HL-60 (cell line): ENCODE data around the gene DENND6B.
A peak's percentile ranks its signal among the peaks of the same experiment; 100 is the strongest.

Experiments
- DNase-seq, 2 experiments: peaks; one replicate each; pipeline ENCODE4 v3.0.0-alpha.2; 2010 to 2020; ENCODE audit warnings: low read depth in 1 of 2, low spot score in 1 of 2
- H3K27ac ChIP-seq: fragments of 250-450 bp; sonication (Bioruptor Pico); replicated peaks from 2 replicates; pipeline ENCODE4 v1.5.1; 2020; ENCODE audit warnings: mild to moderate bottlenecking, moderate library complexity
- H3K27me3 ChIP-seq: fragments of 250-450 bp; sonication (Bioruptor Pico); 2 replicates; pipeline ENCODE4 v1.5.1; 2021; ENCODE audit warnings: mild to moderate bottlenecking, moderate library complexity; ENCODE audit not compliant: insufficient read depth, poor library complexity, severe bottlenecking
- H3K4me3 ChIP-seq: replicated peaks from 2 replicates; pipeline ENCODE4 v1.5.1; 2011; ENCODE audit warnings: mild to moderate bottlenecking, control low read depth, low read length; ENCODE audit not compliant: insufficient read depth
- CTCF ChIP-seq: IDR thresholded peaks from one replicate; pipeline ENCODE4 v1.5.1; 2011; ENCODE audit warnings: low read length, control low read depth, inconsistent platforms; ENCODE audit not compliant: insufficient read depth
- GABPA ChIP-seq: IDR thresholded peaks from 2 replicates; pipeline ENCODE4 v1.6.1; 2012; ENCODE audit warnings: low read depth
- POLR2AphosphoS5 ChIP-seq: IDR thresholded peaks from 2 replicates; pipeline ENCODE4 v1.6.1; 2012; ENCODE audit warnings: low read depth
- SPI1 ChIP-seq: IDR thresholded peaks from 2 replicates; pipeline ENCODE4 v1.6.1; 2012; ENCODE audit warnings: low read depth, mild to moderate bottlenecking, borderline replicate concordance
- TF ChIP-seq, protein P1 (sequence below): IDR thresholded peaks from 2 replicates; pipeline ENCODE4 v1.6.1; 2012; ENCODE audit warnings: low read depth; ENCODE audit not compliant: insufficient replicate concordance

DENND6B gene

GRCh38 chr22:50262460-50262911 lies 64.3 kb downstream of the DENND6B start:
- no peak overlapping the region for H3K27ac ChIP-seq
- TF ChIP-seq, protein P1, sequence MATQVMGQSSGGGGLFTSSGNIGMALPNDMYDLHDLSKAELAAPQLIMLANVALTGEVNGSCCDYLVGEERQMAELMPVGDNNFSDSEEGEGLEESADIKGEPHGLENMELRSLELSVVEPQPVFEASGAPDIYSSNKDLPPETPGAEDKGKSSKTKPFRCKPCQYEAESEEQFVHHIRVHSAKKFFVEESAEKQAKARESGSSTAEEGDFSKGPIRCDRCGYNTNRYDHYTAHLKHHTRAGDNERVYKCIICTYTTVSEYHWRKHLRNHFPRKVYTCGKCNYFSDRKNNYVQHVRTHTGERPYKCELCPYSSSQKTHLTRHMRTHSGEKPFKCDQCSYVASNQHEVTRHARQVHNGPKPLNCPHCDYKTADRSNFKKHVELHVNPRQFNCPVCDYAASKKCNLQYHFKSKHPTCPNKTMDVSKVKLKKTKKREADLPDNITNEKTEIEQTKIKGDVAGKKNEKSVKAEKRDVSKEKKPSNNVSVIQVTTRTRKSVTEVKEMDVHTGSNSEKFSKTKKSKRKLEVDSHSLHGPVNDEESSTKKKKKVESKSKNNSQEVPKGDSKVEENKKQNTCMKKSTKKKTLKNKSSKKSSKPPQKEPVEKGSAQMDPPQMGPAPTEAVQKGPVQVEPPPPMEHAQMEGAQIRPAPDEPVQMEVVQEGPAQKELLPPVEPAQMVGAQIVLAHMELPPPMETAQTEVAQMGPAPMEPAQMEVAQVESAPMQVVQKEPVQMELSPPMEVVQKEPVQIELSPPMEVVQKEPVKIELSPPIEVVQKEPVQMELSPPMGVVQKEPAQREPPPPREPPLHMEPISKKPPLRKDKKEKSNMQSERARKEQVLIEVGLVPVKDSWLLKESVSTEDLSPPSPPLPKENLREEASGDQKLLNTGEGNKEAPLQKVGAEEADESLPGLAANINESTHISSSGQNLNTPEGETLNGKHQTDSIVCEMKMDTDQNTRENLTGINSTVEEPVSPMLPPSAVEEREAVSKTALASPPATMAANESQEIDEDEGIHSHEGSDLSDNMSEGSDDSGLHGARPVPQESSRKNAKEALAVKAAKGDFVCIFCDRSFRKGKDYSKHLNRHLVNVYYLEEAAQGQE, result no peak
- TF ChIP-seq POLR2AphosphoS5, result no peak
- no peak for TF ChIP-seq GABPA
- no peak for TF ChIP-seq CTCF
- no peak for TF ChIP-seq SPI1
- no peak overlapping the region for H3K4me3 ChIP-seq
- DNase-seq, result no peak
- H3K27me3 ChIP-seq, result no peaks in the 10 kb centered on the region

DNA sequence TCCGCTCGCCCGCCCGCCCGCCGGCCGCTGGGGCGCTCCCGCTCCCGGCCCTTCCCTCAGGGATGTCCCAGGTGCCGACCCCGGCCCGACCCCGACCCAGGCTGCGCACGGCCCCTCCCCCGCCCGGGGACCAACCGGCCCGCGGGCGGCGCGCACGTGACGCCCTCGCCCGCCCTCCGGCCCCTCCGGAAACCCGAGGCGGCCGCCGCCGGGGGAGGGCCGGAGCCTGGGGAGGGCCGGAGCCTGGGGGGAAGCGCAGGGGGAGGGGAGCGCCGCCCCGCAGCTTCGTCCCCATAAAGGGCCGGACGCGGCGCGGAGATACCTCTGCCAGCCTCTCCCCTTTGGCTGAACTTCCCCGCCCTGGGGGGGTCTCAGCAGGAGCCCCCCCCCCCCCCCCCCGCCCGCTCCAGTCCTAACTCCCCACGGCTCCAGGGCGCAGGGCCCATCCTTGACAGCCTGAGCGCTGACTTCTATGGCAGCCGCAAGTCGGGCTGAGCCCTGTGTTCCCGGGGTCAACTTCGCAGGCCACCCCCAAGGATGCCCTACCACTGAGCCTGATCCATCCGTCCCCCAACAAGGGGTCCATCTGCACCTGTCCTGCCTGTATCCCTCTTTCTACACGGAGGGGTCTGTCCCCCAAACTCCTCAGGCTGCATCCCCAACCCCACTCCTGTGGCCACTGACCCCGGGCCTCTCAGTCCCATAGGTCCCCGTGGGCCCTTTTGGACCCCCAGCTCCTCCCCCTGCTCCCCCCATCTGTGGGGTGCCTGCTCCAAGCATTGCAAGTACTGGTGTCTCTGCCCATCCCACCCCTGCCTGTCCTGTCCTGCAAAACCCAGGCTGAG lies 65.0 kb downstream of the DENND6B start, which contains the start of gene MAPK12:
Gene MAPK12, minus strand, starts transcription at position 69 of the 845 bp plus-strand sequence. CDS start 174 bp downstream, outside the sequence.
- no peak for DNase-seq
- peak within 1 kb of the TSS; percentile 63 for H3K27ac ChIP-seq
- TF ChIP-seq SPI1, result no peak
- no peak for TF ChIP-seq CTCF
- TF ChIP-seq POLR2AphosphoS5, result no peak
- no peak for TF ChIP-seq GABPA
- TF ChIP-seq, protein P1, result no peak
- no peaks in the 10 kb centered on the region for H3K27me3 ChIP-seq
- peak within 1 kb of the TSS; percentile 68 for H3K4me3 ChIP-seq

- peak in 1 of 2 experiments; percentile 49 for DNase-seq
- peak overlapping the region; percentile 68 for H3K4me3 ChIP-seq
- TF ChIP-seq, protein P1, result peak; percentile 7
- TF ChIP-seq SPI1, result no peak
- TF ChIP-seq CTCF, result no peak
- peak; percentile 49; the same call in 1 of the 2 replicates for TF ChIP-seq POLR2AphosphoS5
- TF ChIP-seq GABPA, result no peak
- no peaks in the 10 kb centered on the region for H3K27me3 ChIP-seq
- peak overlapping the region; percentile 63 for H3K27ac ChIP-seq
These were observed 65.8 kb downstream of the DENND6B start for GRCh38 chr22:50260801-50261614.
